Measurements from ENCODE around the gene C13orf46. TPM values are rescaled to one million over a fixed set of nuclear protein-coding genes. Genes with fewer than 3 reads are reported as not detected.
A peak's percentile ranks its signal among the peaks of the same experiment; 100 is the strongest.

The C13orf46 gene
- total and polyA plus RNA-seq, 4 experiments from 2014 or later, result 1.5 to 14.2 (median 13.9) TPM; not detected in 1

DNA sequence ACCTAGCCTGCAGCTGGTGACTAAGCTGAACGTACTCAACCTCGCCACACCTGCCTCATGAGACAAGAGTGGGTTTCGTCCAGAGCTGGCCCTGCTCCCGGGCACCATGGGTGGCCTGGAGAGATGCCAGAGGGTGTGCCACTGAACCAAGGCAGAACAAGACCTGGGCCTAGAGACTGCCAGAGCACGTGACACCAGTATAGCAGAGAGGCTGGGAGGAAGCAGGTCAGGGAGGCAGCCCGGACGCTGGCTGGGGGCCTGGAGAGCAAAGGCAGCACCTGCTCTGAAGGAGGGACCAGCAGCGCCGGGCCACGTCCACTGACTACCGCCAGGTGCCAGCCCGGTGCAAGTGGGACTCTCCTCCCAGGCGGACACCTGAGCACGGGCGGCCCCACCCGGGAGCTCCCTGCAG is 7.3 kb upstream of the C13orf46 start:
- Histone ChIP-seq H3K27ac (ENCODE audit: low read depth, low read length) (no peak overlapping the region), H3K36me3 (ENCODE audit: insufficient read depth, low read length) (peaks cover 61% of the 10 kb centered on the region), H3K9me3 (ENCODE audit: control insufficient read depth in 1 of 2, low read length in 2 of 2) (no peaks in the 10 kb centered on the region), H3K4me3 (ENCODE audit: low read length in 2 of 2) (no peak overlapping the region), H3K4me1 (ENCODE audit: insufficient read depth, low read length) (no peaks in the 10 kb centered on the region), H3K27me3 (ENCODE audit: insufficient read depth, low read length) (no peaks in the 10 kb centered on the region)
- ChIA-PET CTCF (ENCODE audit: partially characterized antibody) (no interaction called here), POLR2A (ENCODE audit: partially characterized antibody) (interaction anchor here (1.1 kb wide), 1 partner anchor 12 kb away, joined by 4 read pairs; no protein-coding TSS in a partner anchor)
- Mint-ChIP-seq H3K4me1 (peaks cover 0 to 6% (median 4%) of the 10 kb centered on the region in 4 donors), H3K36me3 (peaks cover 52 to 59% of the 10 kb centered on the region in 2 donors), H3K4me3 (no peak overlapping the region), H3K27ac (peak overlapping the region in 2 of 7 donors; percentile 1 to 35), H3K27me3 (no peaks in the 10 kb centered on the region), H3K9me3 (peaks cover 0 to 36% (median 1%) of the 10 kb centered on the region in 8 donors)
- DNase-seq, result no peak
- intact Hi-C loops (cut with micrococcal nuclease), result no loop called here

DNA sequence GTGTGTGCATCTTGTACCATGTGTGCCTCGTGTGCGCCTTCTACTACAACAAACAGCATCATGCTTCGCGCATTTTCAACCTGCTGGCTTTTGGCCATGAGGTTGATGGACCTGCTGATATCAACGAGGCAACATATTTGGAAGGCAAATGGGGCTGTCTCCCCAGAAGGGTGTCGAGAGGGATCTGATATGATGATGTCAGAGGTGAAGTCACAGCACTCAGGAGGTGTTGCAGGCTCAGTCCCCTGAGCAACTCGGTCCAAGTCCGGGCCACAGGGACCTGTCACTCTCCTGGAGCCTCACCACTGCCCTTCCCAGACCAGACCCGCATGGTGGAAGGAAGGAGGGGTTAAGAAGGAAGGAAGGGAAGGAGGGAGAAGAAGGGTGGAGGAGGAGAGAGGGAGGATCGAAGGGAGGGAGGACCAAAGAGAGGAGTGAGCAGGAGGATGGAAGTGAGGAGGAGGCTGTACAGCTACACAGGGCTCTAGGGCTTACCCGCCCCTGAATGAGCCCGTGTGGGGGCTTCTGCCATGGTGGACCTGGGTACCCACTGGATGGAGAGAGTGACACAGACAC is 6.7 kb upstream of the C13orf46 start:
- peaks cover 0 to 6% (median 4%) of the 10 kb centered on the region in 4 donors for H3K4me1 Mint-ChIP-seq

DNA sequence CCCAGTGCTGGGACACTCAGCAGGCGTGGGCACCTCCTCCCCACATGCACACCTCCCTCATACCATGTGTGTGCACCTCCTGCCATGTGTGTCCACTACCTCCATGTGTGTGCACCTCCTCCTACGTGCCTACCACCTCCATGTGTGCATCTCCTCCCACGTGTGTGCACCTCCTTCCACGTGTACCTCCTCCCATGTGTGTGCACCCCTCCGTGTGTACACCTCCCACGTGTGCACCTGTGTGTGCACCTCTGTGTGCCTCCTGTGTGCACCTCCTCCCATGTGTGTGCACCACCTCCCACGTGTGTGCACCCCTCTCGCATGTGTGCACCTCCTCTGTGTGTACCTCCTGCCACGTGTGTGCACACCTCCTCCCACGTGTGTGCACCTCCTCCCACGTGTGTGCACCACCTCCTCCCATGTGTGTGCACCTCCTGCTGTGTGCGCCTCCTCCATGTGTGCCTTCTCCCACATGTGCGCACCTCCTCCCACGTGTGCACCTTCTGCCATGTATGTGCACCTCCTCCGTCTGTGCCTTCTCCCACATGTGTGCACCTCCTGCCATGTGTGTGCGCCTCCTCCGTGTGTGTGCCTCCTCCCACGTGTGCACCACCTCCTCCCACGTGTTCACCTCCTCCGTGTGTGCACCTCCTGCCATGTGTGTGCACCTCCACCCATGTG is 6.1 kb upstream of the C13orf46 start:
- peak overlapping the region in 4 of 8 donors; percentile 26 to 68 (median 50) for H3K4me3 Mint-ChIP-seq
- DNase-seq, result no peak
- Histone ChIP-seq H3K4me1 (ENCODE audit: insufficient read depth, low read length) (no peaks in the 10 kb centered on the region), H3K4me3 (ENCODE audit: low read length in 2 of 2) (no peak overlapping the region), H3K27ac (ENCODE audit: low read depth, low read length) (no peak overlapping the region), H3K36me3 (ENCODE audit: insufficient read depth, low read length) (peaks cover 72% of the 10 kb centered on the region), H3K27me3 (ENCODE audit: insufficient read depth, low read length) (no peaks in the 10 kb centered on the region), H3K9me3 (ENCODE audit: control insufficient read depth in 1 of 2, low read length in 2 of 2) (no peaks in the 10 kb centered on the region)
- ChIA-PET POLR2A (ENCODE audit: partially characterized antibody) (no interaction called here), CTCF (ENCODE audit: partially characterized antibody) (no interaction called here)
- intact Hi-C loops (cut with micrococcal nuclease), result loop anchor here (10.0 kb wide), 1 partner anchor 135 kb away; no protein-coding TSS in a partner anchor
- H3K27ac Mint-ChIP-seq, result peak overlapping the region in 4 of 7 donors; percentile 52 to 92 (median 58)
- peaks cover 56 to 64% of the 10 kb centered on the region in 2 donors for H3K36me3 Mint-ChIP-seq
- no peaks in the 10 kb centered on the region for H3K27me3 Mint-ChIP-seq
- peaks cover 0 to 38% (median 1%) of the 10 kb centered on the region in 8 donors for H3K9me3 Mint-ChIP-seq
- peaks cover 0 to 6% (median 4%) of the 10 kb centered on the region in 4 donors for H3K4me1 Mint-ChIP-seq

More for the DNA sequence above, 6.7 kb upstream of the C13orf46 start:
- intact Hi-C loops (cut with micrococcal nuclease), result no loop called here
- Histone ChIP-seq H3K27ac (ENCODE audit: low read depth, low read length) (no peak overlapping the region), H3K27me3 (ENCODE audit: insufficient read depth, low read length) (no peaks in the 10 kb centered on the region), H3K4me3 (ENCODE audit: low read length in 2 of 2) (no peak overlapping the region), H3K36me3 (ENCODE audit: insufficient read depth, low read length) (peaks cover 66% of the 10 kb centered on the region), H3K9me3 (ENCODE audit: control insufficient read depth in 1 of 2, low read length in 2 of 2) (no peaks in the 10 kb centered on the region), H3K4me1 (ENCODE audit: insufficient read depth, low read length) (no peaks in the 10 kb centered on the region)
- Mint-ChIP-seq H3K4me3 (peak overlapping the region in 2 of 8 donors; percentile 29 to 32), H3K27ac (peak overlapping the region in 3 of 7 donors; percentile 37 to 92 (median 64)), H3K9me3 (peaks cover 0 to 38% (median 1%) of the 10 kb centered on the region in 8 donors), H3K36me3 (peaks cover 55 to 62% of the 10 kb centered on the region in 2 donors), H3K27me3 (no peaks in the 10 kb centered on the region)
- CTCF ChIA-PET (ENCODE audit: partially characterized antibody), result no interaction called here
- POLR2A ChIA-PET (ENCODE audit: partially characterized antibody), result no interaction called here
- no peak for DNase-seq

DNA sequence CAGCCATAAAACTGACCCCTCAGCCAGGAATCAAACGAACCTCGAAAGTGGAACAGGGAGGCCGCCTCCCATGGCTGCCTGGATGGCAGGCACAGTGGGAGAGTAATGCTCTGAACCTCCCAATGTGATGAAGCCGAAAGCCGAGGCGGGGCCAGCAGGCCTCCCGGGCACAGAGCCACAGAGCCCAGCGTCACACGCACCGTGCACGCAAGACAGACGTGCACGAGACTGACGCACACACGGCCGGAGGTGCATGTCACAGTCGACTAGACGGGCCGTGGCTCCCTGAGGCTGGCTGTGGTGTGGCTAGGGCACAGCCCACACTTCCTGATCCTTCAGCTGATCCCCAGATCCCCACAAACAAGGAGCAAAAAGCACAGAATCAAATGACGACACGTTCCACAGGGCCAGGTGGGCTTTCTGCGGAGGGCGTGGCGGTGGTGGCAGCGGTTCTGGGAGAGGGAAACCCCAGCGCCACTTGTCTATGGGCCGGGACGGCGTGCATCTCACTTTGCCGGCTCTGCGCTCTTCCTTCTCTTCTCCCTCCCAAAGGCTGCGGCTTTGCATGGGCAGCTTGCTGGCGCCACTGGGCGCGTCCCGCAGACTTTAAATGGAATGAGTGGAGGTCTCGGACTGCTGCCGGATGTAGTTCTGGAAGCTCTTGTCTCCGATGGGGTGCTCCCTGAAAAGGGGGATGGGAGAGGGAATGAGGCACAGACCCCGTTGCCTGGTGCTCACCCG is 5.0 kb upstream of the C13orf46 start:
- H3K4me3 ChIP-seq (ENCODE audit: low read length in 2 of 2), result no peak overlapping the region
- no peaks in the 10 kb centered on the region for H3K4me1 ChIP-seq (ENCODE audit: insufficient read depth, low read length)
- peaks cover 77% of the 10 kb centered on the region for H3K36me3 ChIP-seq (ENCODE audit: insufficient read depth, low read length)
- Mint-ChIP-seq H3K4me3 (peak overlapping the region in 1 of 8 donors; percentile 25), H3K4me1 (peaks cover 0 to 6% (median 4%) of the 10 kb centered on the region in 4 donors), H3K9me3 (peaks cover 0 to 36% (median 1%) of the 10 kb centered on the region in 8 donors), H3K36me3 (peaks cover 56 to 66% of the 10 kb centered on the region in 2 donors), H3K27ac (peak overlapping the region in 5 of 7 donors; percentile 41 to 86 (median 52)), H3K27me3 (no peaks in the 10 kb centered on the region)
- H3K27ac ChIP-seq (ENCODE audit: low read depth, low read length), result no peak overlapping the region
- no peak for DNase-seq
- intact Hi-C loops (cut with micrococcal nuclease), result loop anchor here (10.0 kb wide), 1 partner anchor 136 kb away; no protein-coding TSS in a partner anchor
- H3K27me3 ChIP-seq (ENCODE audit: insufficient read depth, low read length), result no peaks in the 10 kb centered on the region
- CTCF ChIA-PET (ENCODE audit: partially characterized antibody), result interaction anchor here (1.2 kb wide), 1 partner anchor 15 kb away, joined by 3 read pairs; no protein-coding TSS in a partner anchor
- POLR2A ChIA-PET (ENCODE audit: partially characterized antibody), result no interaction called here
- no peaks in the 10 kb centered on the region for H3K9me3 ChIP-seq (ENCODE audit: control insufficient read depth in 1 of 2, low read length in 2 of 2)

DNA sequence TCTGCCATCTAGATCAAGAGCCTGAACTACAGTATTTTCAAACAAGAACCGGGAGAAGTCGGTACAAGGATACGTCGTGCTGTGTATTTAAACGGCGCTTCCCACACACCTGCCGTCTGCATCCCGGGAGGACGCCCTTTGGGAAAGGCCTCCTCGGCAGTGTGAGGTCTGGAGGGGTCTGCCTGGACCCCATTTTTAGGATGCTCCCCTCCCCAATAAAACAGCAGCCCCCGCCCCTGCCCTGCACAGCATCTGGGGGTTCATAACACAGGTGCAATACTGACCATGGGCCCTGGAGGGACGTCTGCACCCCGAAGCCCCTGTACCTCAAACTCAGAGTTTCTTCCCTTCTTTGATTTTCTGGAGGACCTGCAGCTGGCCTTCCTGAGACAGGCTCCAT is 4.1 kb upstream of the C13orf46 start:
- Mint-ChIP-seq H3K9me3 (peaks cover 0 to 41% (median 1%) of the 10 kb centered on the region in 8 donors), H3K36me3 (peaks cover 59 to 73% of the 10 kb centered on the region in 2 donors), H3K4me3 (no peak overlapping the region), H3K4me1 (peaks cover 0 to 6% (median 4%) of the 10 kb centered on the region in 4 donors), H3K27ac (peak overlapping the region in 1 of 7 donors; percentile 91), H3K27me3 (no peaks in the 10 kb centered on the region)
- Histone ChIP-seq H3K9me3 (ENCODE audit: control insufficient read depth in 1 of 2, low read length in 2 of 2) (no peaks in the 10 kb centered on the region), H3K36me3 (ENCODE audit: insufficient read depth, low read length) (peaks cover 86% of the 10 kb centered on the region), H3K4me1 (ENCODE audit: insufficient read depth, low read length) (no peaks in the 10 kb centered on the region), H3K27me3 (ENCODE audit: insufficient read depth, low read length) (no peaks in the 10 kb centered on the region), H3K4me3 (ENCODE audit: low read length in 2 of 2) (no peak overlapping the region), H3K27ac (ENCODE audit: low read depth, low read length) (no peak overlapping the region)
- ChIA-PET CTCF (ENCODE audit: partially characterized antibody) (no interaction called here), POLR2A (ENCODE audit: partially characterized antibody) (interaction anchor here (0.7 kb wide), 1 partner anchor 17 kb away, joined by 3 read pairs; no protein-coding TSS in a partner anchor)
- DNase-seq, result no peak
- intact Hi-C loops (cut with micrococcal nuclease), result loop anchor here (10.0 kb wide), 1 partner anchor 137 kb away; no protein-coding TSS in a partner anchor

DNA sequence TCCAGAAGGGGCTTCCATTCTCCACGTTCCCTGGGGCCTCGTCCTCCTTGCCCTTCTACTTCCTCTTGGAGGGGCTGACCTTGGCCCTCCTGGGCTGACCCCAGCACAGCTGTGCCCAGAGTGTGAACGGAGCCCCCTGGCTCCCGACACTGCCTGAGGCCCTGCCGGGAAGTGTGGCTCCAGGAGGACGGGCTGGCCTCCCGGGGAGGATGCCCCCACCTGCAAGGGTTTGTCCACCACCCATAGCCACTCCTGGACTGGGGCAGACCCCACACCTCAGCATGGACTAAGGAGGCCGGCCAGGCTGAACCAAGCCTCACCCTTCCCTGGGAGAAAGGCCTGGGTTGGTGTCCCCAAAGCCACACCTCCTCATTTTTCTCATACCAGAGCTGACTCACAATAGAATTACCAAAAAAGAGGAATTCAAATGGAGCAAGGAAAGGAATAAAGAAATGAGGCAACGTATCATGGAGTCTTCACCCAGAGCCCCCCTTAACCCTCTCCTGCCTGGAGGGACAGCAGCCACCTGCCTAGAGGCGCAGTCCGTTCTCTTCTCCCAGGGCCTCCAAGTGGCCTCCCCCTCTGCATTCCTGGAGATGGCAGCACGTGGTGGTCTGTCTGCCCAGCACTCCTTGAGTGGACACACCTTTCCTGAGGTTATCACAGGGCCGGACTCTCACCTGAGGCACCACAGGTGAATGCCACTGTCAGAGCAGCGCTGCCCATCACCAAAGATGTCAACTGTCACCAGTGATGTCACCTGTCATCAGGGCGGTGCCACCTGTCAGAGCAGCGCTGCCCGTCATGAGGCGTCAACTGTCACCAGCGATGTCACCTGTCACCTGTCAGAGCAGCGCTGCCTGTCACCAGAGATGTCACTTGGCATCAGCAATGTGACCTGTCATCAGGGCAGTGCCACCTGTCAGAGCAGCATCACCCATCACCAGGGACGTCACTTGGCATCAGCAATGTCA is 3.1 kb upstream of the C13orf46 start:
- no peak overlapping the region for H3K27ac ChIP-seq (ENCODE audit: low read depth, low read length)
- no peaks in the 10 kb centered on the region for H3K9me3 ChIP-seq (ENCODE audit: control insufficient read depth in 1 of 2, low read length in 2 of 2)
- peaks cover 56 to 71% of the 10 kb centered on the region in 2 donors for H3K36me3 Mint-ChIP-seq
- H3K4me1 Mint-ChIP-seq, result peaks cover 0 to 6% (median 4%) of the 10 kb centered on the region in 4 donors
- peak overlapping the region in 1 of 8 donors; percentile 17 for H3K4me3 Mint-ChIP-seq
- intact Hi-C loops (cut with micrococcal nuclease), result loop anchor here (10.0 kb wide), 1 partner anchor 138 kb away; no protein-coding TSS in a partner anchor
- H3K4me3 ChIP-seq (ENCODE audit: low read length in 2 of 2), result no peak overlapping the region
- H3K27ac Mint-ChIP-seq, result peak overlapping the region in 3 of 7 donors; percentile 22 to 91 (median 54)
- peaks cover 0 to 36% (median 1%) of the 10 kb centered on the region in 8 donors for H3K9me3 Mint-ChIP-seq
- H3K36me3 ChIP-seq (ENCODE audit: insufficient read depth, low read length), result peaks cover 78% of the 10 kb centered on the region
- no peak for DNase-seq
- ChIA-PET CTCF (ENCODE audit: partially characterized antibody) (no interaction called here), POLR2A (ENCODE audit: partially characterized antibody) (interaction anchor here (0.7 kb wide), 1 partner anchor 18 kb away, joined by 3 read pairs; no protein-coding TSS in a partner anchor)
- no peaks in the 10 kb centered on the region for H3K27me3 Mint-ChIP-seq
- H3K4me1 ChIP-seq (ENCODE audit: insufficient read depth, low read length), result no peaks in the 10 kb centered on the region
- no peaks in the 10 kb centered on the region for H3K27me3 ChIP-seq (ENCODE audit: insufficient read depth, low read length)
